HG03439 (cell line): ENCODE results near the gene CPNE1.

ENCODE experiments used
- ATAC-seq: cut with Tn5 transposase; IDR thresholded peaks from one replicate; pipeline ENCODE4 v1.9.1; 2021; ENCODE audit warnings: mild to moderate bottlenecking, moderate library complexity; ENCODE audit not compliant: unreplicated experiment

CPNE1 gene

DNA sequence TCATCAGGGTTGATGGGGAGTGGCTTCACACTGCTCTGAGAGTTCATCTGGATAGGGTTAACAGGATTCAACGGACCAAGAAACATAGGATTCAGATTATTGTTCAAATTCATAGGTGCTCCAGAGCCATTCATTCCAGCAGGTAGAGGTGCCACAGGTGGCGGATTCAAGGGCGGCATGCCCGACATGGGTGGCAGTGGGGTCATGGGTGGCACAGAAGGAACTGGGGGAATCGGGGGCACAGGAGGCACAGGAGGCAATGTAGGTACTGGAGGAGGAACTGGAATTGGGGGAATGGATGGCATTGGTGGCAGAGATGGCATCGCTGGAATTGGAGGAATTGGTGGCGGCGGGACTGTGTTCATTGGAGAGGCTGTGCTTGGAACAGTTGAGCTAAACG is 10.3 kb downstream of the CPNE1 start:
- no peak for ATAC-seq

DNA sequence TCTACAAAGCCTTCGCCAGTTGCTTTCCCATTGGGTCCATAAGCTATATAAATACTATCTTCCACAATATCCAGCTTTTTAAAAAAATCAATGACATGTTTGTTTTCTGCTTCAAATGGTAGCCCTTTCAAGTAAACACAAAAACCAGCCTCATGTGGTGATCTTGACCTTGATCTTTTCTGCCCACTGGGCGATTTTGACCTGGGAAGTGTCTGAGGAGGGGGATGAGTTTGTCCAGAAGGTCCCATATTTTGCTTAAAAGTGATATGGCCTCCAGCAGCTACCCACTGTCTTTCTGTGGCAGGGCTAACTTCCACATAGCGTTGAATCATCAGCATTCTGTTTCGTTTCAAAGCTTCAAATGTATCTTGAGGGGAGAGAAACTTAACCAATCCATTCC is 10.8 kb downstream of the CPNE1 start:
- no peak for ATAC-seq

DNA sequence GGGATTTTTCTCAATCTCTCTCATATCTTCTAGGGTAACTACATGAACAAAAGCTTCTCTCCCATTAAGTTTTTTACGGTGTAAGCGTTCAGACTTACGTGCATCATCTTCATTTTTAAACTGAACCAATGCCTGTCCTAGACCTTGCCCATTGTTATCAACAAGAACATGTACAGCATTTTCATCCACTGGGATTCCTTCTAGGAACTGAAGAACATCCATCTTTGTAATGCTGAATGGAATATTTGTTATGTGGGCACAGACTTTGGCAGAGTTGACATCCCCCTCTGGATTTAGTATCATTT is 11.3 kb downstream of the CPNE1 start:
- no peak for ATAC-seq

DNA sequence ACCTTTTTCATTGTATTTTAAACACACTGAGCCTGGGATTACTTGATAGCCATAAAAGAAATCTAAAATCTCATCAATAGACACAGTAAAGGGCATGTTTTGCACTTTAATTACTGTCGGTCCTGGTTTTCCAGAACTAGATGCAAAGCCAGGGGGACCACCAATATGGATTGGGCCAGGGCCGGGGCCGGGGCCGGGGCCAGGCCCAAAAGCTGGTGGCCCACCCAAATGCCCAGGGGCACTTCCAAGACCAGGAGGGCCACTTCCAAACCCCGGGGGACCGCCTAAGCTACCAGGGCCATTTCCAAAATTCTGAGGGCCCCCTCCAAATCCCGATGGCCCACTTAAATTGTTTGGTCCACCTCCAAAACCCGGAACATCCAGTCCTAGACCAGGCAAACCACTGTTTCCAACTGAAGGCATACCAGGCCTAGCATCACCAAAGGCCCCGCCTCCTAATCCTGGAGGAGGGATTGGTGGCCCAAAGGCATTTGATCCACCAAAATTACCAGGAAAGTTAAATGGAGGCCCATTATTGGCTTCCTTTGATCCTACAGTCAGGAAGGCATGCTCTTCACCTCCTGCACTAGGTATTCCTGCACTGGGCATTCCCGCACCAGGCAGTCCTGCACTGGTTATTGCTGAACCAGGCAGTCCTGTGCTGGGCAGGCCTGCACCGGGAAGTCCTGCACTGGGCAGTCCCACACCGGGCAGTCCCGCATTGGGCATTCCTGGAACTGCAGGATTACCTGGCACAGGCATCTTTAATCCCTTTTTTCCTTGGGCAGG is 11.9 kb downstream of the CPNE1 start:
- ATAC-seq: no peak

DNA sequence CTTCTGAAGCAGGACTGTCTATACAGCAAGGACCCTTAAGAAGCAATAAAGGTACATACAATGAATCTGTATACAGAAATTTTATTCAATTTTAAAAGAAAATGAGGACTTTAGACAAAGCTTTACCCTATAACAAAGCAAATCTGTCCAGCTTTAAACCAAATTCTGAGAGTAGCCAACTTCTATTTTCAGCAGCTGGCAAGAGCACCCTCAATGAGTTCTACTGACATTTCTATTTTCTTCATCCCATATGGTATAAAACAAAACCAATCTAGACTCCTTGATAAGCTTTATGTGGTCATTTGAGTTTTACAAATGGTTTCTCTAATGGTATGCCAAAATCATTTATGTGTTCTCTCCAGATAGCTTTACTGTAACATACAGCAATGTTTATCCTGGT is 12.7 kb downstream of the CPNE1 start:
- ATAC-seq: no peak

DNA sequence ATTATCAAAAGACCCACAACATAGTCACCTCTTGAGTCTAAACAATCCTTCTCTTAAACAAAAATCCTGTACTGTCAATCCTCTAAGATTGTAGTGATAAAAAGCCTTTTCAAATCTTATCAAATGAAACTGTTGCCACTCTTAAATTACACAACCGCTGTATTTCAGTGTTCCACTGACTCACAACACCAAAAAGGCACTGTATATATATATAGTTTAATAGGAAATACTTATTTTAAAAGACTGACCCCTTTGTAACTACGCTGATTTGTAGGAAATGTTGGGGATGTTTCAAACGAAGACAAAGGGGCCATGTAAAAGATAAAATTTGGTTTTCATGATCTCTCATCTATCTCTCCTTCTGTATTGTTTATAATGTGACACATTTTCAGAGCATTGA is 14.1 kb downstream of the CPNE1 start:
- no peak for ATAC-seq

DNA sequence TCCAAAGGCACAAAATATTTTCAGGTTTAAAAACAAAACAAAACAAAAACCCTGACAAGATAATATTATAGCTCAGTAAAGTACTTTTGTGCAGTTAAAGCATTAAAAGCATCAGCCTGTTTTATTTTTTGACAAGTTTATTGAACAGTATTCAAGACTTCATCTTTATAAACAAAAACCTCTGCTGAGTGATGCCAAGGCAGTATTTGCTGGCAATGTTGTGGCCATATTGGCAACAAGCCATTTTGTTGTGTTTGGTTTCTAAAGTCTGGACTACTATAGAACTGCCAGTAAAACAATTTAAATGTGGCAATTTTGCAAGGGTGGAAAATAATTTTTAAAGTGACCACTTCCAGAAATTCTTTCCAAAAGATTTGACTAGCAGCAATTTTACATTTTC is 15.9 kb downstream of the CPNE1 start:
- no peak for ATAC-seq

DNA sequence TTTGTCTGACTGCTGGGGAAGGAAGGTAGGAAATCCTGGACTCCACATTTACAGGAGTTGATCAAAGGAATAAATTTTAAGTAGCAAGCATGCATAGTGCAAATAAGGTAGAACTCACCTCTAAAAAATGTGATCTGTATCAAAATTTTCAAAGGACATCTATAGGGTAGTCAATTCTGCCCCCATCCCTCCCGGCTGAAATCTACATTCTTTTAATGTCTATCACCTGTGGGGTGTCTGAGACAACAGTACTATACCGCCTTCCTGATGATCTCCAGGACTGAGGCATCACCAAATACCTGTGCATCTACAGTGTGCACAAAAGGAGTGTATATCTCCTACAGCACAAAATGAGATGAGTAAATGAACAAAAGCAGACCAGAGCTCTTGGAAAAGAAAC is 19.9 kb downstream of the CPNE1 start:
- ATAC-seq: no peak

DNA sequence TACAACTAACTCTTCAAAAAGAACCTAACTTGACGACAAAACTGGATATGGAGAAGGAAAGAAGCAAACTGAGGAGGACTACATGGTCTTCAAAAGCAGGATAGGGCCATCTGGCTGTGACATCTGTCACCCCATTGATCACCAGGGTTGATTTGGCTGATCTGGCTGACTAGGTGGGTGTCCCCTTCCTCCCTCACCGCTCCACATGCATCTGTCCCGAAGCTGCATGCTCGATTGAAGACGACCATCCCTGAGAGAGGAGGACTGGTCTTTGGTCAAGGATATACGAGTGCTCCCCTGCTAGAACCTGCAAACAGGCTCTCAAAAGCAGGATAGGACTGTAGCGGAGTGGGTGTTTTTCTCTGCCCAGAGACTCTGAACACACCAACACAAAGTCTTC is 21.7 kb downstream of the CPNE1 start:
- ATAC-seq: no peak

DNA sequence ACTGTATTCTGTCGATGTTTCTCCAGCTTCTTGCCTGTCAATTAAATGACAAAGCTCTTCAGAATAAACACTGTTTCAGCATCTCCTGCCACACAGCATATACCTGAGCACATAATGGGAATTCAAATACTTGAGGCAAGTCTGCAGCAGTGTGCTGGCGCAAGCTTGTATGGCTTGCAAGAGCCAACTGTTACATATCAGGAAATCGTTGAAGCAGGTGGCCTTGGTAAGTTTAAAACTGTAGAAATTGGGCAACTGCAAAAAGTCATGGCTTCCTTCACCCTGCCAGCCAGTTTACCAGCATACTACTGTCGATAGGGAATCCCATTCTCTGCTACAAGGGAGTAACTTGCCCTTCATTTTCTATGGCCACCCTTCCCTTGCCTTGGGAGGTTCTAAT is 23.0 kb downstream of the CPNE1 start:
- no peak for ATAC-seq

DNA sequence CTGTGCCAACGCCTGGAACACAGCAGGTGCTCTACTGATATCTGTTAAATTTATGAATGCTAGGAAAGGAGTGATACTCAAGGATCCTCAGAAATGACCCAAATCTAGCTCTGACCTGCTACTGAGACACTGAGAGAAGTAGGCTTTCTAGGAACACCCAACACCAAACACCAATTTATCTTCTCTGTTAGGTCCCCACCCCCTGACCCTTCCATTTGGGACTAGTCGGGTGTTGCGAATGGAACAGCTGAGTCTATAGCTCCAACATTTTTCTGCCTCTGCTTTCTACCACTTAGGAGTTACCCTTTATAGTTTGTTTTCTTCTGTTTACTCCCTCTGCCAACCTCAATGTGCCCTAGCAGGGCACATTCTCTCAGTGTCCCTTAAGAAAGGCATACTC is 24.0 kb downstream of the CPNE1 start:
- ATAC-seq: no peak

DNA sequence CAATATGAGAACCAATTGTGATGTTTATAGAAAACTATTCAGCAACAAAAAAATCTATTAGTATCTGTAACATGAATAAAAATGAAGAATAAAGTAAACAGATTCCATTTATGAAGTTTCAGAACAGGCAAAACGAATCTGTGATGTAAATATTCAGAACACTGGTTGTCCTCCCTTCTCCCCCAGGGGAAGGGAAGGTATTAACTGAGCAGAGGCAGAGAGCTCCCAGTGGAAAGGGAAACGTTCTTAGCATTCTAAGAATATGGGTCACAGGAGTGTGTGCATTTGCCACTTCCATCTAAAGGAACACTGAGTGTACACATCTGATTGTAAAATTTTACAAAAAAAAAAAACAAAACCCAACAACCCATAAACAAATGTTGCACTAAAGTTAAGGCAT is 25.9 kb downstream of the CPNE1 start:
- no peak for ATAC-seq

DNA sequence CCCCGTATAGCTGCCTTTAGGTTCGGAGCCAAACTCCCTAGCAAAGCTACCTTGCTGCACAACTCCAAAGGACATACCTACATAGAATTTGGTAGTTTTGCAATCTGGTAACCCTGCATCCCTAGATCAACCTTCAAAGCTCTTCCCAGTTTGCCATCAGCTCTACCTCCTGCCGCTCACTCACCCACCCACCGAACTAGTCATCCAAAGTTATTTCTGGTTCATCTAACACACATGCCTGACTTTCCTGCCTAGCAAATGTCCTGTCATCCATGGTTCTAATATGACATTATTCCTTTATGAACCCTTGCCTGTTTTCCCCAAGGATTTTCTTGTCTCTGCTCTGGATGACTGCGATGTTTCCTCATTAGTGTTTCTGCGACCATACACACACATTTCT is 27.4 kb downstream of the CPNE1 start:
- ATAC-seq: no peak

DNA sequence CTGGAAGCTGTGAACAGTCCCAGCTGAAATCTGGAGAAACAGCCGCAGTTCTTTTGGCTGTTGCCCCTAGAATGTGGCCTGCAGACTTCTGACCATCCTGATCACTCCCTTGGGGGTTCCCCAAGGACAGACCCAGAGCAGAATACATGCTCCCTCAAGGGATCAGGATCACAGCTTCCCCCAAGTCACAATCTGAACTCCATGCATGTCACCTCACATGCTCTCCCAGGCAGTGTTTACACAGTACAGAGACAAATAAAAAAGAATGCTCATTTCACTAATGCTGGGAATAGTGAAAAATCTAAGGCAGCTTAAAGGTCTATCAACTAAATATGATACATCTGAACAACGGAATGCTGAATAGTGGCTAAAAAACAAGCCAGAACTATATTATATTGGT is 28.6 kb downstream of the CPNE1 start:
- no peak for ATAC-seq

DNA sequence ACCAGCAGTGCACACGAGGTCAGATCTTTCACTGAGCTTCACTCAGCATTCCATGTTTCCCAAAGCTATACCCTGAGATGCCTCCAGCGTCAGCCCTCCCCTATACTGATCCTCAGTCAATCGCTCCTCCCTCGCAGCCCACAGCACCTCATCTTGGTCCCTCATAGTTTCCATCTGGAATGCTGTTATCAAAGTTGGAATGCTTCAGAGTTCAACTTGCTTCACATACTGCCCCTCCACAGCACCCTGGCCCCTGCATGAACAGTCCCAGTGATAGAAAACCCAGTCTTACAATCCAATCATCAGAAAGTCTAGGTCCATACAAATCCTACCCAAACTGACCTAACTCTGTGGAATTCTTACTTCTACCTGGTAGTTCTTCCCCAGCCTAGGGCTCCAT is 29.0 kb downstream of the CPNE1 start:
- ATAC-seq: no peak

DNA sequence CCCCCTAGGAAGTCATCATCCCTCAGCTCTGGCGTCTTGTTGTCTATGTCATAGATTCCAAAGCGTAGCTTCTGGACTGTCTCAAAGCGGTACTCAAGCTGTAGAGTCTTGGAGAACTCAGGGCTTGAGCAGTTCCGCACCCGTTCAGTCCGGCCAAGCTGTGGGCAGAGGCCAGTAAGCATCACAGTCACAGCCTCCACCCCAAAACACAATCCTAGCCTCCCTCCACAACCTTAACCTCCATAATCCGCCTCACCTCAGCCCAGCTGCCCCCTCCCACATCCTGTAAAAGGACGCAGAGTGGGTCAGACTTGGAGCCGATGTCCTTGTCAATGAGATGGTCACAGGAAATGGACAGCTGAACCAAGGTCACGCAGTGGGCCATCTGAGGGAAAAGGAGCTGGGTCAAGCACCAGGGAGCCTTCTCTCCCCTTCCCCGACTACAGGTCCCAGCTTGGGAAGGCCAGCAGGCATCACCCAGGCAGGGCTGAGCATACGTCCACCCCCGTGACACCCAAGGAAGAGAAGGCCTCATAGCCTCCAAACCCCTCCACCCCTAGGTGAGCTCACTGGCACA is 32.1 kb downstream of the CPNE1 start:
- no peak for ATAC-seq

DNA sequence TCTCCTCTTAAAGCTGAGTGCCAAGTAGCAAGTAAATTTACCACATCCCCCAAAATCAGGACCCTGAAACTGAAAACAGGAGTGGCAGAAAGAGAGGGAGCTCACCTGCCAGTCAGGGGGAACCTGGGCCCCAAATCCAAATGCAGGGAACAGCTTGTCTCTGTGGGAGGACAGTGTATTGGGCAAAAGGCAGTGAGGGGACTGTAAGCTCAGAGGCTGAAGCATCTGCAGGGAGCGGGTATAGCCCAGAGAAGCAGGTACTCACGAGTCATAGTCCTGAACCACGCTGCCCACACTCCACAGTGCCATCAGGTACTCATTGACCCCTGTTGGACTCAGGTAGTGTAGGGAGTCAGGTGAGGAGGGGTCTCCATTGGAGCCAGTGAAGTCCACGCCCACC is 34.1 kb downstream of the CPNE1 start:
- no peak for ATAC-seq

DNA sequence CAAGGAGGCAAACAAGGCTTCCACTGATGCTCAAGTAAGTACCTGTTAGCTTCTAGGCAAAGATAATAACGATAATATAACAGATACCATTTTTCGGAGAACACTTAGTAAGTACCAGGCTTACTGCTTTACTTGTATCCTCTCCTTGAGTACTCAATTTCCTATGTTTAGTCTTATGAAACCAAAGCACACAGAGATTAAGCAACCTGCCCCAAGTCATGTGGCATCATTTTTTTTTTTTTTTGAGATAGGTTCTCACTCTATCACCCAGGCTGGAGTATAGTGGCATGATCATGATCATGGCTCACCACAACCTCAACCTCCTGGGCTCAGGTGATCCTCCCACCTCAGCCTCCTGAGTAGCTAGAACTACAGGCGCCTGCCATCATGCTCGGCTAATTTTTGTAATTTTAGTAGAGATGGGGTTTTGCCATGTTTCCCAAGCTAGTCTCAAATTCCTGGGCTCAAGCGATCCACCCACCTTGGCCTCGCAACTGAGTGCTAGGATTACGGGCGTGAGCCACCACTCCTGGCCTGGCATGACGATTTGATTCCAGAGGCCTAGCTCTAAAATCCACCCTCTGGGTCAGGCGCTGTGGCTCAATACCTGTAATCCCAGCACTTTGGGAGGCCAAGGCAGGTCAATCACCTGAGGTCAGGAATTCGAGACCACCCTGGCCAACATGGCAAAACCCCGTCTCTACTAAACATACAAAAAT is 35.1 kb downstream of the CPNE1 start:
- no peak for ATAC-seq

DNA sequence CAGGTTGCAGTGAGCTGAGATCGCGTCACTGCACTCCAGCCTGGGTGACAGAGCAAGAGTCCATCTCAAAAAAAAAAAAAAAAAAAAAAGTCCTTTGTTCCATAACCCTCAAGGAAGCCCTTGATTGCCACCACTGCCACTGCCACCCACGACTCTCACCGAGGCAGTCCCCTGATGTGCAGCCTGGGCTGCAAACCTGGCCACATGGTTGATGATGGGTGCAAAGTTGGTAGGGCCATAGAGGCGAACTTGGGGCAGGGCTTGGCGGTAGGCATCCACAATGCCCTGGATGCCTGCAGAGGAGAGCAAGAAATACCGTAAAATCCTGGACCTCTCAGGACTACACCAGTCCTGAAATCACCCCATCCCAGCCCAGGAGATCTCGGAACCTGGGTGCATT is 37.6 kb downstream of the CPNE1 start:
- no peak for ATAC-seq

DNA sequence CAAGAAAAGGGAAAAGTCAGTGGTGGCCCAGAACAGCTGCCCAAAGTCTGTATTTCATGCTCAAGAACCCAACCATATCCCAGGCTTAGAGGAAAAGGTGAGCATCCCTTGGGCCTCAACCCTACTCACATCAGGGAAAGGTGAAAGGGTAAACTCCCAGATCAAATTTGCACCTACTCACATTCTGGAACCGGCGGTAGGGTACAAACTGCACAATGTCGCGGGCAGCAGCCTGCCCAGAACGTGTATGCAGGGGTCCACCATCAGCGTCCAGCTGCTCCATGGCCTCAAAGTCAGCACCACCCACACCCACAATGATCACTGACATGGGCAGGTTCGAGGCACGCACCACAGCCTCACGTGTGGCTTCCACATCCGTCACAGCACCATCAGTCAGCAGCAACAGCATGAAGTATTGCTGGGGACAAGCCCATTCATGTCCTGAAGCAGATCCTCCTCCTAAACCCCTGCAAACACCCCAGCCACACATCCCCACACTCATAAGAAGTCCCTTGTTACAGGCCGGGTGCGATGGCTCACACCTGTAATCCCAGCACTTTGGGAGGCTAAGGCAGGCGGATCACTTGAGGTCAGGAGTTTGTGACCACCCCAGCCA is 38.2 kb downstream of the CPNE1 start:
- no peak for ATAC-seq

DNA sequence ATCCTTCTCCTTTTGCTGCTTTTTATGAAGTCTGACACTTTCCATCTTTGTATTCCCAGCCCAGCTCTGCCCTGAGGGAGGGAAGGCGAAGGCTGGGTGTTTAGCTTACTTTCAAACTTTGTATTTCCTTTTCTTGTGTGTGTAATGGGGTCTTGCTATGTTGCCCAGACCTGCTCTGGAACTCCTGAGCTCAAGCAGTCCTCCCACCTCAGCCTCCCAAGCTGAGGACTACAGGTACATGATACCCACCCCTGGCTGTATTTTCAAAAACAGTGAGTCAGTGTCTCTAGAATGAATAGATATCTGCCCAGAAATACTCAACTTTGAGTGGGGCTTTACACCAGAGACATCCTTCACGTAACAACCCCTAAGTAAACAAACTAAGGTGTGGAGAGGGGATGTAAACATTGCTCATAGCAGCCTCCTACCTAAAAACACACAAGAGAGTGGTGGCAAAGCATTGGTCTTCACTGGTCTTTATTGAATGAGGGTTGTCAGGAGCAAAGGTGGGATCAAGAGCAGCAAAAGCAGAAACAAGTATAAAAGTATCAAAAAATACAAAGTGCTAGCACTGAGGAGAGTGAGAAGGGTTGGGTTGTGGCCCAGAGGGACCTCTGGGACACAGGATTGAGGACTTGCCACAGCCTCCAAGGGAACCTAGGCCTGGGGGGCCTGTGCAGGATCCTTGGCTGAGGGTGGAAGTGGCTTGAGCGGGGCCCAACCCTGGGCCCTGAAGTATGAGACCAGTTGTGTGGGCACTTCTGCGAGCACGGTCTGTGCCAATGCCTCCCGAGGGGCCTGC is 38.9 kb downstream of the CPNE1 start:
- ATAC-seq: no peak
